HepG2 (cell line): Measurements from ENCODE around the gene AP1M1. TPM values are rescaled to one million over a fixed set of nuclear protein-coding genes. Genes with fewer than 3 reads are reported as not detected.

Experiments used
- ATF7-NPFF ChIP-seq: sonication (generic); formaldehyde crosslinking; IDR thresholded peaks from 2 replicates; pipeline ENCODE4 v1.8.1; 2023; ENCODE audit warnings: mild to moderate bottlenecking, low read depth, missing genetic modification reagents, moderate library complexity
- BCL3 ChIP-seq: sonication (generic); formaldehyde crosslinking; IDR thresholded peaks from 2 replicates; pipeline ENCODE4 v1.5.1; 2020; ENCODE audit warnings: mild to moderate bottlenecking, missing genetic modification reagents, moderate library complexity
- CREBL2 ChIP-seq: sonication (generic); formaldehyde crosslinking; IDR thresholded peaks from 2 replicates; pipeline ENCODE4 v1.8.1; 2023; ENCODE audit warnings: missing genetic modification reagents, mild to moderate bottlenecking, borderline replicate concordance
- HNRNPLL ChIP-seq: fragments of 200-400 bp; formaldehyde crosslinking; IDR thresholded peaks from 2 replicates; pipeline ENCODE4 v1.6.1; 2017; ENCODE audit warnings: mild to moderate bottlenecking, low read depth, low read length; ENCODE audit not compliant: poor library complexity, severe bottlenecking
- HOXA5 ChIP-seq: sonication (generic); formaldehyde crosslinking; IDR thresholded peaks from 2 replicates; pipeline ENCODE4 v1.4.0; 2020; ENCODE audit warnings: missing genetic modification reagents
- KAT8 ChIP-seq: IDR thresholded peaks from 2 replicates; pipeline ENCODE4 v1.6.1; 2016; ENCODE audit warnings: missing genetic modification reagents, missing compliant biosample characterization
- PAF1 ChIP-seq: IDR thresholded peaks from 2 replicates; pipeline ENCODE4 v1.6.1; 2016; ENCODE audit warnings: missing genetic modification reagents, missing compliant biosample characterization
- POGZ ChIP-seq: sonication (generic); formaldehyde crosslinking; IDR thresholded peaks from 2 replicates; pipeline ENCODE4 v1.4.0; 2020; ENCODE audit warnings: mild to moderate bottlenecking, missing genetic modification reagents
- POLR2A ChIP-seq, 2 experiments: IDR thresholded peaks; 2 replicates each; pipeline ENCODE4 v1.6.1; 2011; ENCODE audit warnings: low read depth in 2 of 2, low read length in 2 of 2, mild to moderate bottlenecking in 1 of 2, moderate library complexity in 1 of 2; ENCODE audit not compliant: insufficient read depth in 1 of 2
- PRDM10 ChIP-seq: sonication (generic); formaldehyde crosslinking; IDR thresholded peaks from 2 replicates; pipeline ENCODE4 v1.4.0; 2020; ENCODE audit warnings: low read depth, missing genetic modification reagents
- RBM39 ChIP-seq: fragments of 200-400 bp; formaldehyde crosslinking; IDR thresholded peaks from one replicate; pipeline ENCODE4 v1.6.1; 2018; ENCODE audit warnings: antibody characterized with exemption, mild to moderate bottlenecking, low read depth, low read length; ENCODE audit not compliant: poor library complexity, severe bottlenecking
- SKIL ChIP-seq: sonication (generic); formaldehyde crosslinking; IDR thresholded peaks from 2 replicates; pipeline ENCODE4 v1.8.0; 2022; ENCODE audit warnings: missing genetic modification reagents, mild to moderate bottlenecking, moderate library complexity, borderline replicate concordance
- SRSF9 ChIP-seq: fragments of 200-400 bp; formaldehyde crosslinking; IDR thresholded peaks from 2 replicates; pipeline ENCODE4 v1.6.1; 2018; ENCODE audit warnings: borderline replicate concordance, mild to moderate bottlenecking, low read depth, low read length; ENCODE audit not compliant: insufficient read depth, poor library complexity, severe bottlenecking
- SRY ChIP-seq: sonication (generic); formaldehyde crosslinking; IDR thresholded peaks from 2 replicates; pipeline ENCODE4 v1.8.0; 2022; ENCODE audit warnings: mild to moderate bottlenecking, missing genetic modification reagents
- TEF ChIP-seq: sonication (generic); formaldehyde crosslinking; IDR thresholded peaks from 2 replicates; pipeline ENCODE4 v1.5.0; 2020; ENCODE audit warnings: missing genetic modification reagents
- ZNF136 ChIP-seq: sonication (generic); formaldehyde crosslinking; IDR thresholded peaks from 2 replicates; pipeline ENCODE4 v1.8.1; 2022; ENCODE audit warnings: low read depth, mild to moderate bottlenecking, moderate library complexity, missing genetic modification reagents
- ZNF33A ChIP-seq: sonication (generic); formaldehyde crosslinking; IDR thresholded peaks from 2 replicates; pipeline ENCODE4 v1.5.1; 2020; ENCODE audit warnings: missing genetic modification reagents, mild to moderate bottlenecking, moderate library complexity, borderline replicate concordance
- ZNF747 ChIP-seq: sonication (generic); formaldehyde crosslinking; IDR thresholded peaks from 2 replicates; pipeline ENCODE4 v1.8.1; 2023; ENCODE audit warnings: missing genetic modification reagents, mild to moderate bottlenecking, borderline replicate concordance
- polyA plus RNA-seq, 8 experiments: library from polyadenylated mRNA; depleted of rRNA in 3 of 8; stranded (reverse) in 7 of 8; unstranded in 1 of 8; fragments of >200 nt; fragmentation: Illumina TruSeq in 4 of 8; extraction: Trizol in 4 of 8; gene quantifications; 2 replicates each; pipeline versions ENCODE4 v1.2.1 to v1.2.3, GENCODE V29; 2011 to 2016; ENCODE audit warnings: low read depth in 4 of 8, missing spikeins in 1 of 8, mixed read lengths in 1 of 8; ENCODE audit not compliant: insufficient read depth in 1 of 8
- total RNA-seq, 5 experiments: library from RNA; depleted of rRNA; stranded (reverse); fragments of >200 nt; fragmentation: Illumina TruSeq; extraction: Trizol; gene quantifications; 2 replicates each; pipeline ENCODE4 v1.2.3, GENCODE V29; 2016; ENCODE audit warnings: low read depth in 1 of 5

AP1M1 gene
- total and polyA plus RNA-seq, 2 of the 13 experiments (the other 11 are each of a cell fraction or from before 2014, with no cell fraction given) = 34.4 to 46.1 TPM

DNA sequence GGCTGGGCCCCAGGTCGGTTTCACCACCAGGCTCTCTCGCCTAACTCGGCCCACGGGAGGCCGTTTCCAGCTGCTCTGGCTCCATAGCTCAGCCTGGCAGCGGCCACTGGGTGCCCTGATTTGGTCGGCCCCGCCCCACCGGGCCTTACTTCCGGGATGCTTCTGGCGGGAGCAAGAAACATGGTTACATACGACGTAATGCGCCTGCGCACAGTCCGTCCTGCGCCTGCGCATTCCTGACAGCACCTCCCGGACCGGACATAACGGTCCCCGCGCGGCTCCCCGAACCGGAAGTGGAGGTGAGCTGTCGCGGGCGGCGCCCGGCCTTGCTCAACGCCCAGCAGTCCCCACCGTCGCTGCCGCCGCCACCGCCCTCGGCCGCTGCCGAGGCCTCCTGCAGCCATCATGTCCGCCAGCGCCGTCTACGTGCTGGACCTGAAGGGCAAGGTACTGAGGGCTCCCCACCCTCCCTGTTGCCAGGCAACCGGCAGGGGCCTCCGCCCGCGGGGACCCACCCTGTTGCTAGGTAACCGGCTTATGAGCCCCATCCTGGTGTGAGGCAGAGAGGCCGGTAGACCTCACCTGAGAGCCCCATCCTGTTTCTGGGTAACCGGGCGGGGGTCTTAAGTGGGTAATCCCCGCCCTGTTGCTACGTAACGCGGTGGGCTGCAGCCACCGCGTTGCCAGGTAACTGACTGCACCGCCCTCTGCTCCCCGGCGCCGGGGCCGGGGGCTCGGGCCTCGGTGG, at the start of gene AP1M1 (continued):
- no peak for TF ChIP-seq SRSF9
- 0 out of 2 replicates have a peak, but pooled peaks have one; percentile 84 for TF ChIP-seq ZNF136
- no peak for TF ChIP-seq SRY (CRISPR knock-in tag)
- TF ChIP-seq POLR2A (IDR thresholded peaks at IDR 0.05; ENCODE audit: insufficient read depth in 1 of 2, low read depth in 2 of 2, low read length in 2 of 2) = peak; percentile 71
- peak; percentile 80; the same call in 1 of the 2 replicates for TF ChIP-seq ATF7-NPFF
- peak; percentile 21; the same call in 1 of the 2 replicates for TF ChIP-seq PRDM10 (CRISPR knock-in tag)
- 0 out of 2 replicates have a peak, but pooled peaks have one; percentile 49 for TF ChIP-seq TEF (CRISPR knock-in tag)
- 0 out of 2 replicates have a peak, but pooled peaks have one; percentile 37 for TF ChIP-seq CREBL2 (CRISPR knock-in tag)
- TF ChIP-seq ZNF747 = no peak
- TF ChIP-seq SKIL (CRISPR knock-in tag) = no peak
- peak; percentile 96 for TF ChIP-seq KAT8
- peak; percentile 65 for TF ChIP-seq RBM39
- peak; percentile 39; the same call in 1 of the 2 replicates for TF ChIP-seq BCL3 (CRISPR knock-in tag)
- TF ChIP-seq PAF1 (CRISPR knock-in tag) = no peak
- peak; percentile 26; the same call in 1 of the 2 replicates for TF ChIP-seq POGZ
- peak; percentile 59 for TF ChIP-seq HNRNPLL
- peak; percentile 85; the same call in 1 of the 2 replicates for TF ChIP-seq HOXA5 (CRISPR knock-in tag)
- TF ChIP-seq ZNF33A (CRISPR knock-in tag) = no peak
